DND-41 (cell line): Measurements from ENCODE around the gene CNOT11.

Source experiments
- EZH2 ChIP-seq: IDR thresholded peaks from 3 replicates; pipeline ENCODE4 v1.6.1; 2012; ENCODE audit warnings: borderline replicate concordance, low read depth, mild to moderate bottlenecking, moderate library complexity, low read length, inconsistent platforms; ENCODE audit not compliant: severe bottlenecking
- TF ChIP-seq, protein P1 (sequence below): IDR thresholded peaks from 2 replicates; pipeline ENCODE4 v1.5.1; 2012; ENCODE audit warnings: borderline replicate concordance, low read length, moderate library complexity, mild to moderate bottlenecking; ENCODE audit not compliant: poor library complexity, severe bottlenecking; ENCODE audit errors: extremely low read depth

DNA sequence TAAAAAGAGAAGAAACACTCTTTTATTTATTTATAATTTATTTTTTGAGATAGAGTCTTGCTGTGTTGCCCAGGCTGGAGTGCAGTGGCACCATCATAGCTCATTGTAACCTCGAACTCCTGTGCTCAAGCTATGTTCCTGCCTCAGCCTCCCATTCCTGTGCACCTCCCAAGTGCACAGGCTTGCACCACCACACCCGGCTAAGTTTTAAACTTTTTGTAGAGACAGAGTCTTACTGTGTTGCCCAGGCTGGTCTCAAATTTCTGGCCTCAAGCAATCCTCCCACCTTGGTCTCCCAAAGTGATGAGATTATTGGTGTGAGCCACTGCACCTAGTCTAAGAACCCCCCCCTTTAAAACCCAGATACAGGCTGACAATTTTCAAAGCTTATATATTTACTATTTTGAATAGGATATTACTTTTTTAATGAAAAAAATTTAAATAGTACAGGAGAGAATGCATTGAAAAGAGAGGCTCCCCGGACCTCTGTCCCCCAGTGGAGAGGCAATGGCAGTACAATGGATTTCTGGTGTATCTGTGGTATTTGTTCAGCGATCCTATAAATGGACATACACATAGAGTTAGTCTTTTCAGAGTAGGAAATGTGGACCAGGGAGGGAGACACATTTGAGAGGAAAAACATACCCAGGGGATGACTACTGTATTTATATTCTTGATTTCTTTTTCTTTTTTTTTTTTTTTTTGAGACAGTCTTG lies 48.1 kb upstream of the CNOT11 start:
- TF ChIP-seq, protein P1, sequence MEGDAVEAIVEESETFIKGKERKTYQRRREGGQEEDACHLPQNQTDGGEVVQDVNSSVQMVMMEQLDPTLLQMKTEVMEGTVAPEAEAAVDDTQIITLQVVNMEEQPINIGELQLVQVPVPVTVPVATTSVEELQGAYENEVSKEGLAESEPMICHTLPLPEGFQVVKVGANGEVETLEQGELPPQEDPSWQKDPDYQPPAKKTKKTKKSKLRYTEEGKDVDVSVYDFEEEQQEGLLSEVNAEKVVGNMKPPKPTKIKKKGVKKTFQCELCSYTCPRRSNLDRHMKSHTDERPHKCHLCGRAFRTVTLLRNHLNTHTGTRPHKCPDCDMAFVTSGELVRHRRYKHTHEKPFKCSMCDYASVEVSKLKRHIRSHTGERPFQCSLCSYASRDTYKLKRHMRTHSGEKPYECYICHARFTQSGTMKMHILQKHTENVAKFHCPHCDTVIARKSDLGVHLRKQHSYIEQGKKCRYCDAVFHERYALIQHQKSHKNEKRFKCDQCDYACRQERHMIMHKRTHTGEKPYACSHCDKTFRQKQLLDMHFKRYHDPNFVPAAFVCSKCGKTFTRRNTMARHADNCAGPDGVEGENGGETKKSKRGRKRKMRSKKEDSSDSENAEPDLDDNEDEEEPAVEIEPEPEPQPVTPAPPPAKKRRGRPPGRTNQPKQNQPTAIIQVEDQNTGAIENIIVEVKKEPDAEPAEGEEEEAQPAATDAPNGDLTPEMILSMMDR: peak; percentile 34
- TF ChIP-seq EZH2: no peak
